GM18526 (cell line): ENCODE measurements around the gene B4GALT1.

Experiments
- POLR2A ChIP-seq: IDR thresholded peaks from 3 replicates; pipeline ENCODE4 v1.6.1; 2011; ENCODE audit not compliant: insufficient read length; ENCODE audit errors: extremely low read depth

The B4GALT1 gene

DNA sequence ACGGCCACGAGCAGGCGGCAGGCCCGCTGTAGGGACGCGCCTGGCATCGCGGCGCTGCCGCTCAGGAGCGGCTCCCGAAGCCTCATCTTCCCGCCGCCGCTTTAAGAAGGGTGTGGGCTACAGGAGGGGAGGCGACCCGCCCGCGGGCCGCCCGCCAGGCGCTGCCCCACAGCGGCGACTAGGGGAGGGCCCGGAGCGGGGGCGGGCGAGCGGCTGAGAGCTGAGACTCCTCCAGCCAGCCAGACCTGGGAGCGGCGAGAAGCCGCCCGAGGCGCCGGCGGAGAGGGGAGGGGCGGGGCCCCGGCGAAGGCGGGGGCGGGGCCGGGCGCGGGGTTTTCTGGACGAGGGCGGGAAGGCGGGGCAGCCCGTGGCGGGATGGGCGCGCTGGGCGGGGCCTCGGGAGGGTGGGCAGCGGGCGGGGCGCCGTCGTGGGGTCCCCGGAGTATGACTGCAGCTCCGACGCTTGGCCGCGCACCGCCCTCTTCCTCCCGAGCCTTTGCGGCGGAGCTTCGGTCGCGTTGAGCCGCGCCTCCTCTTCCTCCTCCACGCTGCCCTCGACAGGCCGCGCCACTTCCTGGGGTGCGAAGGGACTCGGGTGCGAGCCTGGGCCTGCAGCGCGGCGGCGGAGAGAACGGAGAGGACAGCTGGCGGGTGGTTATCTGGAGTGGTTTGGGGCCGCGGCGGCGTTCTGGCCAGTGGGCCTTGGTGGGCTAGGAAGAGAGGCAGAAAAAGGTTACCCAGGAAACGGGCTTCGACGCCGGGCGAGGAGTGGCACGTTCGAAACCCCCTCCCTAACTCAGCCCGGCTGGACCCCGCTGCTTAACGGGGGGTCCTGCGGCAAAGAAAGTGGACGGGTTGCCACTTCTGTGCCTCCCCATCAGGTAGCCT lies at the start of gene B4GALT1:
Gene B4GALT1, minus strand, starts transcription at position 253 of the 888 bp plus-strand sequence. Its CDS starts 167 bp downstream, at position 86.
- peak; percentile 60 for TF ChIP-seq POLR2A

- TF ChIP-seq POLR2A = no peak
These were observed 44.7 kb upstream of the B4GALT1 start for GRCh38 chr9:33211695-33212393.

GRCh38 chr9:33210006-33210715 lies 43.0 kb upstream of the B4GALT1 start:
- TF ChIP-seq POLR2A = no peak

DNA sequence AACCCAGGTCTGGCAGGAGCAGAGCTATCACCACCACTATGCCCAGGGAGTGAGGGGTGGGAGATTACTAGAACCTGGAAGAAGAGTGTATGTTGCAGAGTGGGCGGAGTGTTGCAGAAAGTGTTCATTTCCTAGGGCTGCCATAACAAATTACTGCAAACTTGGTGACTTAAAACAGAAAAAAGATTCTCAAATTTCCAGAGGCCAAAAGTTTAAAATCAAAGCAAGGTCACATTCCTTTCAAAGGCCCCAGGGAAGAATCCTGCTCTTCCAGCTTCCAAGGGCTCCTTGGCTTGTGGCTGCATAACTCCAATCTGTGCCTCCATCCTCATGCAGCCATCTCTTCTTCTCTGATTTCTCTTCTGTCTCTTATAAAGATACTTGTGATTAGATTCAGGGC lies 42.3 kb upstream of the B4GALT1 start:
- TF ChIP-seq POLR2A = no peak

- peak; percentile 25 for TF ChIP-seq POLR2A
These were observed 35.5 kb upstream of the B4GALT1 start for GRCh38 chr9:33202552-33203201.

GRCh38 chr9:33202018-33202417 lies 34.9 kb upstream of the B4GALT1 start:
- TF ChIP-seq POLR2A = no peak

DNA sequence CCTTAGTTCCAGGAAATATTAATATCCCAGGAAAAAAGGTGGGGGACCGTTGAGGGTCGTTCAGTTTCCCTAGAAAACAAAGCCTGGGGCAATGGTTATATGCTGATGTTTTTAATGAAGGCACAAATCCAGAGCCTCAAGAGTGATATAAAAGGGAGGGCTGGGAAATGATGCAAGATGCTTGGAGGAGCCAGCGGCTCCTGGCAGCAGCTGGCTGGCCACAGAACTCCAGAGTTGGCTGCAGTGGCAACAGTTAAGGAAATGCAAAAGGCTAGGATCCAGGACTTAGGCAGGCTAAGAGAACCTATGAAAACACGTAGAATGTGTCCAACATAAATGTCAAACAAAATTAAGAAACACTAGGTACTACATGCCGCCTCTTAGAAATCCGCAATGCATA lies 31.0 kb upstream of the B4GALT1 start:
- TF ChIP-seq POLR2A = no peak

- TF ChIP-seq POLR2A = no peak
These were observed 30.4 kb upstream of the B4GALT1 start for GRCh38 chr9:33197279-33198152.

- no peak for TF ChIP-seq POLR2A
These were observed 29.6 kb upstream of the B4GALT1 start for GRCh38 chr9:33196736-33197135.

- TF ChIP-seq POLR2A = no peak
These were observed 26.7 kb upstream of the B4GALT1 start for GRCh38 chr9:33193818-33194217.

DNA sequence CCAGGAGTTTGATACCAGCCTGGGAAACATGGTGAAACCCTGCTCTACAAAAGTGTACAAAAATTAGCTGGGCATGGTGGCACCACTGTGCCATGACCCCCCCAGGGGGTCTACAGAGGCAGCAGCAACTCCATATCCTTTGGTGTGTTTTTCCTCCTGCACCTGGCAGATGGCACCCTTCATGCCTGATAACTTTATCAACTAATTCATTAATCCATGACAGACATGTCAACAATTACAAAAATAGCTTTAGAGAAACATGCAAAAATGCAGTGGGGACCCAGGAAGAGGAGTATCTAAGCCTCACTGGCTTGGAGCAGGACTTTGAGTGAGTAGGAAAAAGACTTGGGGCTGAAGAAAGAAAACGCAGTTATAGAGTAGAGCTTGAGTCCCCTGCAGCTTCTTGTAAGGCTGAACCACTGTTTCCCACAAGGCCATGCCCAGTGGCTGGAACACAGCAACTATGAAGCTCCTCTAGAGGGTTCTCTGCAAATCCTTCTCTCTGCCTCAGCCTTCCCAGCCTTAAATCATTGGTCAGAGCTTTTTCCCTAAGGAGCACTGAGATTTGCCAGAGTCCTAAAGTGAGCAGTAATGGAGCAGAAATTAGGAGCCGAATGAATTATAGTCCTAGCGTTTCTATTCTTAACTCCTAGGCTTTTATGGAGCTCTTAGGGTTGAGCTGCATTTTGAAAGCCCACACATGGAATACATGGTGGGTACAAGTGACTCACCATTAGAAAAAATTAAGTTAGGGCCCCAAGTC lies 25.5 kb upstream of the B4GALT1 start:
- TF ChIP-seq POLR2A = no peak

- TF ChIP-seq POLR2A = no peak
These were observed 23.0 kb upstream of the B4GALT1 start for GRCh38 chr9:33190021-33190705.

GRCh38 chr9:33189331-33189791 lies 22.2 kb upstream of the B4GALT1 start:
- TF ChIP-seq POLR2A = no peak
